ENCODE data around the gene KRT33B.
A peak's percentile ranks its signal among the peaks of the same experiment; 100 is the strongest.

The KRT33B gene

DNA sequence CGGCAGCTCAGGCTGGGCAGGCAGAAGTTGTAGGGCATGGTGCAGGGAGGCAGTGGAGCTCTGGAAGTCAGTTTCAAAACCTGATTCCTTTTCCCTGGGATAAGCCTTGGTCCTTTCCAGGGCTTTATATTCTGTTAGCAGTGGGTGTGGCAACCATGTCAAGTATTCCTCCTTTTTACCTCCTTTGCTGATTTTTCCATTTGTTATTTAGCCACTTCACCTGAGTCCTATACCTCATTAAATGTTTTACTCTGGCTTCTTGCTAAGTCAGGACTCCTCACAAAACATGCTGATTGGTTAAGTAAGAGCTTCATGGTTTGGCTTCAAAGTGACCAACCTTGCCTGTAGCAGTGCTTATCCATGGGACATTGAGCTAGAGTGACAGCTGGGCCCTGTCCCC lies at the start of gene KRT33B:
Gene KRT33B (minus strand): TSS at position 101 of the 400 bp plus-strand sequence. CDS start 63 bp downstream, at position 38.
- no peak within 1 kb of the TSS for H3K27ac ChIP-seq
- H3K9me3 ChIP-seq (ENCODE audit: severe bottlenecking) = peaks cover 3% of the 10 kb centered on the region
- peaks cover 96% of the 10 kb centered on the region for H3K27me3 ChIP-seq (ENCODE audit: insufficient read depth, low read depth, severe bottlenecking)
- DNase-seq = no peak
- TF ChIP-seq, protein P1, sequence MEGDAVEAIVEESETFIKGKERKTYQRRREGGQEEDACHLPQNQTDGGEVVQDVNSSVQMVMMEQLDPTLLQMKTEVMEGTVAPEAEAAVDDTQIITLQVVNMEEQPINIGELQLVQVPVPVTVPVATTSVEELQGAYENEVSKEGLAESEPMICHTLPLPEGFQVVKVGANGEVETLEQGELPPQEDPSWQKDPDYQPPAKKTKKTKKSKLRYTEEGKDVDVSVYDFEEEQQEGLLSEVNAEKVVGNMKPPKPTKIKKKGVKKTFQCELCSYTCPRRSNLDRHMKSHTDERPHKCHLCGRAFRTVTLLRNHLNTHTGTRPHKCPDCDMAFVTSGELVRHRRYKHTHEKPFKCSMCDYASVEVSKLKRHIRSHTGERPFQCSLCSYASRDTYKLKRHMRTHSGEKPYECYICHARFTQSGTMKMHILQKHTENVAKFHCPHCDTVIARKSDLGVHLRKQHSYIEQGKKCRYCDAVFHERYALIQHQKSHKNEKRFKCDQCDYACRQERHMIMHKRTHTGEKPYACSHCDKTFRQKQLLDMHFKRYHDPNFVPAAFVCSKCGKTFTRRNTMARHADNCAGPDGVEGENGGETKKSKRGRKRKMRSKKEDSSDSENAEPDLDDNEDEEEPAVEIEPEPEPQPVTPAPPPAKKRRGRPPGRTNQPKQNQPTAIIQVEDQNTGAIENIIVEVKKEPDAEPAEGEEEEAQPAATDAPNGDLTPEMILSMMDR (IDR thresholded peaks at IDR 0.05; ENCODE audit: low read depth, low read length) = no peak
- H3K36me3 ChIP-seq = no peaks in the 10 kb centered on the region
- no peak within 1 kb of the TSS for H3K4me3 ChIP-seq (ENCODE audit: low read depth, low read length)

DNA sequence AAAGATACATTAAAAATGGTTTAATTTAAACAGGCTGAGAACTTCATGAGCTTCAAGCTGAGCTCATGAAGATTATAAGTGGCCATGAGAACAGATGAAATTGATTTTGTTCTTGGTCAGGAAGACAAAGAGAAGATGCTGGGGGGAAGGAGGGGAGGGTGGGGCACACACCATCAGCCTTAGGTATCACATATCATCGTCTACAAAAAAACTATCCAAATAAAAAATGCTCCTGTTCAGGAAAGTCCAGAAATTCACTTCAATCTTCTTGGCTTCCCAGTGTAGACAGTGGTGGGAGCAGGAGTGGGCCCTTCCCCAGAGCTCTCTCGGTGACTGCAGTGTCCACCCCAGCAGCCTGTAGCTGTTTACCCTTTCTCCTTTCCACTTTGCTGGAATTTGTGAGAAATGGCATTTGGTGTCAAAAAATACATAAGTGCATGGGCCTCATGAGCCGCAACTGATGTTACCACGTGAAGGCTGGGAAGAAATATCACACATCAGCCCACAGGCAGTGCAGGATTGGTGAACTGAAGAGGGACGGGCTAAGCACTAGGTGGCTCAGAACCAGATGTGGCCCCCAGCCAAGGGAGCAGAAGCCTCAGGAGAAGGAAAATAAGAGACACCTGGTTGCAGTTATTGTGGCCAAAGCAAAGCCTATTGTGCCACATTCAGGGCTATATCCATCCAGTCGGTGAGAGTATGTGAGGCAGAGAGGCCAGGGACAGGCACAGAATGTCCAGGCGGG lies 48.7 kb upstream of the KRT33B start:
- Histone ChIP-seq H3K36me3 (no peaks in the 10 kb centered on the region), H3K4me3 (ENCODE audit: low read depth, low read length) (no peak overlapping the region), H3K27me3 (ENCODE audit: insufficient read depth, low read depth, severe bottlenecking) (peaks cover 100% of the 10 kb centered on the region), H3K27ac (no peak overlapping the region), H3K9me3 (ENCODE audit: severe bottlenecking) (peaks cover 7% of the 10 kb centered on the region)
- TF ChIP-seq, protein P1 (IDR thresholded peaks at IDR 0.05; ENCODE audit: low read depth, low read length) = no peak
- DNase-seq = no peak

DNA sequence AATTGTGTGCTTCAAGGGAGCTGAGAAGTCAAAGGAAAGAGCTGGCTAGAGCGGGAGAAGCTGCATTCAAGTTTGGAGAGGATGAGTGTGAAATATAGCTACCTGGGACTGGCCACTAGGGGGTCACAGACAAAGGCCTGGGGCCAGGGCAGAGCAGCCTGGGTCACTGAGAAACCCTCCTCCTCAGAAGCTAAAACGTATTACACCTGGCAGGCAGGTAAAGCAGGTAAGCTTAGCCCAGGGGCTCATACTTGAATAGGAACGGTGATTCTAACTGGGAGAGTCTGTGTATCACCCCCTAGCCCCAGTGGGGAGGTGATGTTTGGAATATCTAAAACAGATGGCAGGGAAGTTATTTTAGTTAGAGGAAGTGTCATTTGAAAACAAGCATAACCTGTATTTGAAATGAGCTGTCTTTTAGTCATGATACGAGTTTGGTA lies 48.0 kb upstream of the KRT33B start:
- TF ChIP-seq, protein P1 (IDR thresholded peaks at IDR 0.05; ENCODE audit: low read depth, low read length) = peak; percentile 77
- Histone ChIP-seq H3K27me3 (ENCODE audit: insufficient read depth, low read depth, severe bottlenecking) (peaks cover 100% of the 10 kb centered on the region), H3K27ac (no peak overlapping the region), H3K9me3 (ENCODE audit: severe bottlenecking) (peaks cover 7% of the 10 kb centered on the region), H3K36me3 (no peaks in the 10 kb centered on the region), H3K4me3 (ENCODE audit: low read depth, low read length) (no peak overlapping the region)
- no peak for DNase-seq

DNA sequence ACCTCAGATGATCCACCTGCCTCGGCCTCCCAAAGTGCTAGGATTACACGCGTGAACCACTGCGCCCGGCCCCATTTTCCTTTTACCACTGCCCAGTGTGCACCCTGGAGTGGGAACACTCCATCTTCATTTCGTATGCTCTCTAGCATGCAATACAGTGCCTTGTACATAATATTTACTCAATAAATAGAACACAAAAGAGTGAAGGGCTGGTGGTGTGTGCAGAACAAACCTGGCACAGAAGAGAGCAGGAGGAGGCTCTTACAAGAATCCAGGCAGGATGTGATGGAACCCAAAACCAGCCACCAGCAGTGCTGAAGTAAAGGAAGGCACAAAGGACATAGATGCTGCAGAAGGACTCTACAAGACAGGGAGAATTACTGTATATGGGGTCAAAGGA lies 47.5 kb upstream of the KRT33B start:
- H3K36me3 ChIP-seq = no peaks in the 10 kb centered on the region
- no peak for DNase-seq
- H3K9me3 ChIP-seq (ENCODE audit: severe bottlenecking) = peaks cover 7% of the 10 kb centered on the region
- no peak overlapping the region for H3K4me3 ChIP-seq (ENCODE audit: low read depth, low read length)
- H3K27ac ChIP-seq = no peak overlapping the region
- TF ChIP-seq, protein P1 (IDR thresholded peaks at IDR 0.05; ENCODE audit: low read depth, low read length) = no peak
- H3K27me3 ChIP-seq (ENCODE audit: insufficient read depth, low read depth, severe bottlenecking) = peaks cover 100% of the 10 kb centered on the region

DNA sequence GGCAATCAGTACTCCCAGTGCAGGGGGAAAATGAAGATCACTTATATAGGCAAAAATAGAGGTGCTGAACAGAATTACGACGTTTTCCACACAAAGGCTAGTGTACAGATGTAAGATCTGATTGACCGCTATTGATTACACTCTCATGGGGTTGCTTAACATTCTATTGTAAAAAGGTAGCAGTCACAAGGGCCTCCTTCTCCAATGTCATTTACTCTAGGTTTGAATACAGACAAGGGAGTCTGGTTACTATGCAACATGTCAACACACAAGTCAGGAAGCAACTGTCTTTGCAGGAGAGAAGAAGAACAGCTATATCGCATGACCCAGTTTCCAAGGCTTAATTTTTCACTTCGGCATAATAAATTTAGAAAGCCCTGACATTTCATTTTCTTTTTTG lies 46.9 kb upstream of the KRT33B start:
- peaks cover 8% of the 10 kb centered on the region for H3K9me3 ChIP-seq (ENCODE audit: severe bottlenecking)
- H3K4me3 ChIP-seq (ENCODE audit: low read depth, low read length) = no peak overlapping the region
- DNase-seq = no peak

More for the DNA sequence above, 46.9 kb upstream of the KRT33B start:
- TF ChIP-seq, protein P1 (IDR thresholded peaks at IDR 0.05; ENCODE audit: low read depth, low read length) = no peak
- Histone ChIP-seq H3K36me3 (no peaks in the 10 kb centered on the region), H3K27ac (no peak overlapping the region), H3K27me3 (ENCODE audit: insufficient read depth, low read depth, severe bottlenecking) (peaks cover 100% of the 10 kb centered on the region)
